Neuronal stem cell (in vitro differentiated cells): ENCODE results near the gene IL1RAPL2.

Experiments
- DNase-seq: peaks from one replicate; pipeline ENCODE4 v3.0.0-alpha.2; 2013; ENCODE audit warnings: low spot score
- H2AFZ ChIP-seq: one replicate; pipeline ENCODE4 v1.6.1; 2013; ENCODE audit warnings: mild to moderate bottlenecking, low read length, inconsistent platforms
- H2AK5ac ChIP-seq: 2 replicates; pipeline ENCODE4 v1.6.1; 2013; ENCODE audit warnings: low read depth, mild to moderate bottlenecking, inconsistent platforms, low read length, moderate library complexity, mixed read lengths
- H2BK120ac ChIP-seq: 2 replicates; pipeline ENCODE4 v1.6.1; 2013; ENCODE audit warnings: low read depth, mild to moderate bottlenecking, inconsistent platforms, low read length, moderate library complexity, mixed read lengths
- H2BK12ac ChIP-seq: one replicate; pipeline ENCODE4 v1.6.1; 2013; ENCODE audit warnings: low read length, inconsistent platforms
- H2BK15ac ChIP-seq: 2 replicates; pipeline ENCODE4 v1.6.1; 2013; ENCODE audit warnings: mild to moderate bottlenecking, low read length, inconsistent platforms, mixed read lengths
- H2BK5ac ChIP-seq: one replicate; pipeline ENCODE4 v1.6.1; 2013; ENCODE audit warnings: inconsistent platforms, mild to moderate bottlenecking, low read length, moderate library complexity
- H3K14ac ChIP-seq: one replicate; pipeline ENCODE4 v1.6.1; 2013; ENCODE audit warnings: low read length, inconsistent platforms
- H3K18ac ChIP-seq: 2 replicates; pipeline ENCODE4 v1.6.1; 2013; ENCODE audit warnings: low read length, inconsistent platforms
- H3K23ac ChIP-seq: 2 replicates; pipeline ENCODE4 v1.6.1; 2013; ENCODE audit warnings: low read depth, mild to moderate bottlenecking, mixed read lengths, low read length, inconsistent platforms; ENCODE audit not compliant: poor library complexity
- H3K27ac ChIP-seq: replicated peaks from 3 replicates; pipeline ENCODE4 v1.5.1; 2013; ENCODE audit warnings: low read length, inconsistent platforms
- H3K27me3 ChIP-seq, 3 experiments: 2 replicates each; pipeline ENCODE4 v1.6.1; 2013; ENCODE audit warnings: low read length in 3 of 3, mild to moderate bottlenecking in 2 of 3, inconsistent platforms in 1 of 3, low read depth in 1 of 3, mixed read lengths in 1 of 3, moderate library complexity in 1 of 3; ENCODE audit not compliant: control insufficient read depth in 3 of 3, insufficient read depth in 3 of 3
- H3K36me3 ChIP-seq, 2 donors: replicated peaks in 1 of 2; 2 replicates each; pipeline ENCODE4 v1.6.1; 2013; ENCODE audit warnings: low read length in 2 of 2; ENCODE audit not compliant: control insufficient read depth in 2 of 2, insufficient read depth in 2 of 2
- H3K4ac ChIP-seq: 2 replicates; pipeline ENCODE4 v1.6.1; 2013; ENCODE audit warnings: inconsistent platforms, mild to moderate bottlenecking, low read length, moderate library complexity
- H3K4me1 ChIP-seq, 2 donors: 1 replicate in 1 of 2; 2 replicates in 1 of 2; pipeline ENCODE4 v1.6.1; 2013; ENCODE audit warnings: low read length in 2 of 2, low read depth in 1 of 2; ENCODE audit not compliant: control insufficient read depth in 2 of 2, insufficient read depth in 1 of 2
- H3K4me2 ChIP-seq: one replicate; pipeline ENCODE4 v1.6.1; 2013; ENCODE audit warnings: mild to moderate bottlenecking, low read length, inconsistent platforms; ENCODE audit not compliant: insufficient read depth, poor library complexity, severe bottlenecking
- H3K4me3 ChIP-seq, 2 donors: 2 replicates each; pipeline ENCODE4 v1.5.1; 2013; ENCODE audit warnings: low read length in 2 of 2, mild to moderate bottlenecking in 2 of 2, inconsistent platforms in 1 of 2, moderate library complexity in 1 of 2
- H3K79me1 ChIP-seq: one replicate; pipeline ENCODE4 v1.6.1; 2013; ENCODE audit warnings: low read depth, mild to moderate bottlenecking, inconsistent platforms, low read length, moderate library complexity
- H3K9ac ChIP-seq: one replicate; pipeline ENCODE4 v1.6.1; 2013; ENCODE audit warnings: mild to moderate bottlenecking, low read depth, low read length, inconsistent platforms; ENCODE audit not compliant: poor library complexity
- H3K9me3 ChIP-seq, 2 donors: replicated peaks in 1 of 2; 2 replicates each; pipeline versions ENCODE3 to v1.6.1; 2013; ENCODE audit warnings: low read length in 2 of 2, mild to moderate bottlenecking in 2 of 2, inconsistent platforms in 1 of 2, low read depth in 1 of 2, mixed read lengths in 1 of 2, moderate library complexity in 1 of 2; ENCODE audit not compliant: control insufficient read depth in 2 of 2, insufficient read depth in 1 of 2
- H4K8ac ChIP-seq: one replicate; pipeline ENCODE4 v1.6.1; 2013; ENCODE audit warnings: low read depth, mild to moderate bottlenecking, inconsistent platforms, low read length, moderate library complexity
- H4K91ac ChIP-seq: one replicate; pipeline ENCODE4 v1.6.1; 2013; ENCODE audit warnings: low read length, low read depth, mild to moderate bottlenecking, inconsistent platforms; ENCODE audit not compliant: poor library complexity
- WGBS, 2 donors: extraction: QIAGEN DNeasy Blood & Tissue Kit; methylation state at CpG; one replicate each; pipeline ENCODE4 v1.1.7; 2013; ENCODE audit warnings: missing lambda C conversion rate in 2 of 2, mixed read lengths in 1 of 2; ENCODE audit not compliant: insufficient read length in 2 of 2, insufficient replicate concordance in 1 of 2; ENCODE audit errors: extremely low coverage in 2 of 2; 5-methylcytosine and 5-hydroxymethylcytosine counted together

Gene IL1RAPL2

GRCh38 chrX:105120463-105120862 is 554.5 kb downstream of the IL1RAPL2 start:
- no CpG with 5 or more reads among the region's 4 CpGs for WGBS, 2 donors
- H3K14ac ChIP-seq: no peak overlapping the region
- H3K4me2 ChIP-seq: no peak overlapping the region

GRCh38 chrX:105121186-105121585 is 555.2 kb downstream of the IL1RAPL2 start:
- Histone ChIP-seq H2BK120ac (no peak overlapping the region), H3K14ac (no peak overlapping the region), H3K79me1 (no peaks in the 10 kb centered on the region), H3K27ac (no peak overlapping the region), H3K4me3 (no peak overlapping the region), H4K91ac (no peak overlapping the region), H2AFZ (no peak overlapping the region), H2AK5ac (no peak overlapping the region), H3K18ac (no peak overlapping the region), H3K4ac (no peak overlapping the region), H3K4me1 (no peaks in the 10 kb centered on the region), H2BK15ac (no peak overlapping the region), H2BK5ac (no peak overlapping the region), H3K4me2 (no peak overlapping the region), H3K9ac (no peak overlapping the region), H3K23ac (no peak overlapping the region), H4K8ac (no peak overlapping the region), H2BK12ac (no peak overlapping the region), H3K27me3 (no peaks in the 10 kb centered on the region), H3K9me3 (no peaks in the 10 kb centered on the region), H3K36me3 (no peaks in the 10 kb centered on the region)
- no CpG with 5 or more reads among the region's 2 CpGs for WGBS, 2 donors
- DNase-seq: no peak

More at GRCh38 chrX:105120463-105120862, 554.5 kb downstream of the IL1RAPL2 start:
- H3K27ac ChIP-seq: no peak overlapping the region
- H3K4me3 ChIP-seq: no peak overlapping the region
- H3K36me3 ChIP-seq: no peaks in the 10 kb centered on the region
- no peak overlapping the region for H2BK5ac ChIP-seq
- H3K23ac ChIP-seq: no peak overlapping the region
- H3K4ac ChIP-seq: no peak overlapping the region
- no peak overlapping the region for H3K9ac ChIP-seq
- no peak overlapping the region for H2BK120ac ChIP-seq
- H4K8ac ChIP-seq: no peak overlapping the region
- H2BK15ac ChIP-seq: no peak overlapping the region
- no peaks in the 10 kb centered on the region for H3K9me3 ChIP-seq
- H2BK12ac ChIP-seq: no peak overlapping the region
- DNase-seq: no peak
- no peak overlapping the region for H3K18ac ChIP-seq
- no peak overlapping the region for H2AFZ ChIP-seq
- no peaks in the 10 kb centered on the region for H3K79me1 ChIP-seq
- no peak overlapping the region for H2AK5ac ChIP-seq
- no peaks in the 10 kb centered on the region for H3K4me1 ChIP-seq
- no peak overlapping the region for H4K91ac ChIP-seq
- no peaks in the 10 kb centered on the region for H3K27me3 ChIP-seq

GRCh38 chrX:105126201-105126600 is 560.2 kb downstream of the IL1RAPL2 start:
- no peak overlapping the region for H2BK5ac ChIP-seq
- H2BK15ac ChIP-seq: no peak overlapping the region

GRCh38 chrX:105134273-105134672 is 568.3 kb downstream of the IL1RAPL2 start:
- H4K8ac ChIP-seq: no peak overlapping the region
- no peaks in the 10 kb centered on the region for H3K79me1 ChIP-seq
- no peak overlapping the region for H3K27ac ChIP-seq
- no peaks in the 10 kb centered on the region for H3K4me1 ChIP-seq
- H3K4ac ChIP-seq: no peak overlapping the region
- H3K4me2 ChIP-seq: no peak overlapping the region
- no peak overlapping the region for H2BK15ac ChIP-seq
- no peak overlapping the region for H2AK5ac ChIP-seq
- no peak overlapping the region for H3K9ac ChIP-seq
- H3K23ac ChIP-seq: no peak overlapping the region
- H2AFZ ChIP-seq: no peak overlapping the region
- no peak for DNase-seq
- no peak overlapping the region for H3K4me3 ChIP-seq
- no peak overlapping the region for H2BK5ac ChIP-seq
- no peak overlapping the region for H3K14ac ChIP-seq
- no peak overlapping the region for H2BK120ac ChIP-seq
- no peaks in the 10 kb centered on the region for H3K36me3 ChIP-seq
- no peaks in the 10 kb centered on the region for H3K27me3 ChIP-seq
- H3K18ac ChIP-seq: no peak overlapping the region
- H3K9me3 ChIP-seq: no peaks in the 10 kb centered on the region
- H4K91ac ChIP-seq: no peak overlapping the region
- H2BK12ac ChIP-seq: no peak overlapping the region

More at GRCh38 chrX:105126201-105126600, 560.2 kb downstream of the IL1RAPL2 start:
- H2BK120ac ChIP-seq: no peak overlapping the region
- no peak overlapping the region for H3K27ac ChIP-seq
- H3K23ac ChIP-seq: no peak overlapping the region
- H3K14ac ChIP-seq: no peak overlapping the region
- H3K9ac ChIP-seq: no peak overlapping the region
- no peak overlapping the region for H3K18ac ChIP-seq
- H2BK12ac ChIP-seq: no peak overlapping the region
- no peak overlapping the region for H2AFZ ChIP-seq
- no peak overlapping the region for H4K8ac ChIP-seq
- no peaks in the 10 kb centered on the region for H3K9me3 ChIP-seq
- no peak overlapping the region for H3K4ac ChIP-seq
- H3K36me3 ChIP-seq: no peaks in the 10 kb centered on the region
- H2AK5ac ChIP-seq: no peak overlapping the region
- H3K4me1 ChIP-seq: no peaks in the 10 kb centered on the region
- H3K27me3 ChIP-seq: no peaks in the 10 kb centered on the region
- H3K4me2 ChIP-seq: no peak overlapping the region
- H3K4me3 ChIP-seq: no peak overlapping the region
- no peak for DNase-seq
- H4K91ac ChIP-seq: no peak overlapping the region
- no peaks in the 10 kb centered on the region for H3K79me1 ChIP-seq
